Type B pancreatic cell (in vitro differentiated cells): ENCODE data around the gene GALNT13. TPM values are rescaled to one million over a fixed set of nuclear protein-coding genes. Genes with fewer than 3 reads are reported as not detected.

Experiments used
- DNase-seq: peaks from one replicate; pipeline ENCODE4 v3.0.0; 2021; ENCODE audit warnings: mixed read lengths; ENCODE audit not compliant: unreplicated experiment; ENCODE audit errors: extremely low spot score
- H3K27ac Mint-ChIP-seq: 2 replicates; pipeline ENCODE4 v1.8.0; 2021; ENCODE audit warnings: mild to moderate bottlenecking, mixed read lengths
- H3K27me3 Mint-ChIP-seq: 2 replicates; pipeline ENCODE4 v1.8.0; 2021; ENCODE audit warnings: mixed read lengths
- H3K36me3 Mint-ChIP-seq: 2 replicates; pipeline ENCODE4 v1.8.0; 2021; ENCODE audit warnings: mixed read lengths
- H3K4me1 Mint-ChIP-seq: one replicate; pipeline ENCODE4 v1.8.0; 2021; ENCODE audit warnings: mixed read lengths; ENCODE audit not compliant: unreplicated experiment
- H3K4me3 Mint-ChIP-seq: 2 replicates; pipeline ENCODE4 v1.8.0; 2021; ENCODE audit warnings: mild to moderate bottlenecking, mixed read lengths
- H3K9me3 Mint-ChIP-seq: 2 replicates; pipeline ENCODE4 v1.8.0; 2021; ENCODE audit warnings: mixed read lengths
- CTCF ChIP-seq: fragments of 200-600 bp; sonication (generic); conservative IDR thresholded peaks from 2 replicates; pipeline ENCODE4 v1.5.0; 2021; ENCODE audit warnings: antibody characterized with exemption, mild to moderate bottlenecking
- total RNA-seq: library from RNA; stranded (reverse); gene quantifications from 2 replicates; pipeline ENCODE4 v1.2.1, GENCODE V29; 2021; ENCODE audit warnings: low replicate concordance

Gene GALNT13
- total RNA-seq, 1 donor from 2014 or later, result 5.9 TPM

GRCh38 chr2:154425994-154426393 lies 554.3 kb downstream of the GALNT13 start:
- peaks cover 5% of the 10 kb centered on the region for H3K9me3 Mint-ChIP-seq
- no peaks in the 10 kb centered on the region for H3K4me1 Mint-ChIP-seq
- H3K36me3 Mint-ChIP-seq, result no peaks in the 10 kb centered on the region
- H3K27me3 Mint-ChIP-seq, result no peaks in the 10 kb centered on the region
- TF ChIP-seq CTCF, result no peak
- no peak overlapping the region for H3K4me3 Mint-ChIP-seq
- H3K27ac Mint-ChIP-seq, result no peak overlapping the region
- DNase-seq, result no peak

DNA sequence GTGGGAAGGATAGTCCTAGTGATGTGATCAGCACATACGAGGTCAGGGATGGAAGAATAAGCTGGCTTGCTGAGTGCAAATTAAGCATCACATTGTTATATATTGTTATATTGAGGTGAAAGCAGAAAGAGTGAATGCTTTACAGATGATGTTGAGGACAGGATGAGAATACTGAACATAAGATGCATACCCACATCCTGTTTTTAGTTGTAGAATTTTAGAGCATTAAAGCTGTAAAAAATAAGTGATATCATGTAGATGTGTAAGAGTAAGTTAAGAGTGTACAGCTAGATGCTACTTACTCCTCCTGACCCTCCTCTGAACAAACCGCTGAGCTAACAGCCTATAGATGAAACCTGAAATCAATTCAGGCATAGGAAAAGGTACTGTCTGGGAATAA lies 555.7 kb downstream of the GALNT13 start:
- H3K36me3 Mint-ChIP-seq, result no peaks in the 10 kb centered on the region
- no peak for DNase-seq
- TF ChIP-seq CTCF, result no peak
- peaks cover 5% of the 10 kb centered on the region for H3K9me3 Mint-ChIP-seq
- H3K4me1 Mint-ChIP-seq, result no peaks in the 10 kb centered on the region
- H3K27me3 Mint-ChIP-seq, result no peaks in the 10 kb centered on the region
- H3K4me3 Mint-ChIP-seq, result no peak overlapping the region
- no peak overlapping the region for H3K27ac Mint-ChIP-seq

DNA sequence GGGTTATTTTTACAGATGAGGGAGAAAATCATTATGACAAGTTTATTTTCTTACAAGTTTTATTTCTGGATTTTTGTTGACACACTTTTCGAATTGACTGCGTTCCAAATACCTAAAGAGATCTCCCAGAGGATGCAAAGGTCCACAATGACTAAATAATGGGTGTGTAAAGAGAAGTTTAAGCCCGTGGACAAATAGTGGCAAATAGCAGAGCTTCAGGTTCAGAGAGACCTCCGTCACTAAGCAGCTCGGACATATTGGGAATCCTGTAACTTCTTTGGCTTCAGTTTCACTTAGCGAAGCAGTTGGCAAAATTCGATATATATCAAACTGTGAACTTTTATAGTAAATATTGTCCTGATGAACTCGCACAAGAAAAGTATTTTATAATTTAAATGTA lies 556.3 kb downstream of the GALNT13 start:
- TF ChIP-seq CTCF, result no peak

DNA sequence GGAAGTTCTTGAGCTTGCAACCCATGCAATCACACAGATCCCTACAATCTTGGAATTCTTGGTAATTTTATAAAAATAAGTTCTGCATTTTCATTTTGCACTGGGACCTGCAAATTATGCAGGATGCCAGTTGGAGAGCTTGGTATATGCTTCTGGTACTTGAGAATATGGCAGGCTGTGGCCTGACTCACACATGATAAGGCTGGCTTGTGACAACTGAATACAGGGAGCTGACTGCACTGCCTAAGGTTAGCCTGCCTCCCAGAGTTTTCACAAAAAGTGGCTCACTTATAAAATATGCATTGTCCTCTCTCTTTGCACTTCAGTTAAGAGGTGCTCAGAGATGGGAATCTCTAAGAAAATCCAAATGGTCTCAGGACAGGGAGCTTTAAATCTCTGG lies 561.3 kb downstream of the GALNT13 start:
- no peak overlapping the region for H3K4me3 Mint-ChIP-seq
- H3K9me3 Mint-ChIP-seq, result peaks cover 5% of the 10 kb centered on the region
- H3K4me1 Mint-ChIP-seq, result no peaks in the 10 kb centered on the region
- no peak for DNase-seq
- no peaks in the 10 kb centered on the region for H3K27me3 Mint-ChIP-seq
- no peaks in the 10 kb centered on the region for H3K36me3 Mint-ChIP-seq
- no peak overlapping the region for H3K27ac Mint-ChIP-seq
- no peak for TF ChIP-seq CTCF

More for the DNA sequence above, 556.3 kb downstream of the GALNT13 start:
- Mint-ChIP-seq H3K9me3 (peaks cover 5% of the 10 kb centered on the region), H3K36me3 (no peaks in the 10 kb centered on the region), H3K4me3 (no peak overlapping the region), H3K27ac (no peak overlapping the region), H3K4me1 (no peaks in the 10 kb centered on the region), H3K27me3 (no peaks in the 10 kb centered on the region)
- DNase-seq, result no peak

DNA sequence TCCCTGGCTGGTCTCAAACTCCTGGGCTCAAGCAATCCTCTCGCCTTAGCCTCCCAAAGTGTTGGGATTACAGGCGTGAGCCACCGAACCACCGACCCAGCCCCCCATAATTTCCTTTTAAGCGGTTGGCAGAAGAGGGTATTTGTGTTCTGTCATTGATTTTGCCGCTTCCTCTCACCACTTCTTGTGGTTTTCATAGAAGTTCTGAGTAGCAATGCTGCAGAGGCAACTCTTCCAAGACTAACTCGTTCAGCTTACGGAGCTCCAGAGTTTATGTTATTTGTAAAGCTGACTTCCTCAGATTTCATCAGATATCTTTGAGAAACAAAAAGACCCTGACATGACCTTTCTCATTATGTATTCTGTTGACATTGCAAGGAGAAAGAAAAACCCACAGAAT lies 565.4 kb downstream of the GALNT13 start:
- H3K27ac Mint-ChIP-seq, result no peak overlapping the region
- no peak for TF ChIP-seq CTCF
- no peaks in the 10 kb centered on the region for H3K4me1 Mint-ChIP-seq
- H3K9me3 Mint-ChIP-seq, result no peaks in the 10 kb centered on the region
- H3K4me3 Mint-ChIP-seq, result no peak overlapping the region
- H3K27me3 Mint-ChIP-seq, result no peaks in the 10 kb centered on the region
- no peak for DNase-seq
- no peaks in the 10 kb centered on the region for H3K36me3 Mint-ChIP-seq

DNA sequence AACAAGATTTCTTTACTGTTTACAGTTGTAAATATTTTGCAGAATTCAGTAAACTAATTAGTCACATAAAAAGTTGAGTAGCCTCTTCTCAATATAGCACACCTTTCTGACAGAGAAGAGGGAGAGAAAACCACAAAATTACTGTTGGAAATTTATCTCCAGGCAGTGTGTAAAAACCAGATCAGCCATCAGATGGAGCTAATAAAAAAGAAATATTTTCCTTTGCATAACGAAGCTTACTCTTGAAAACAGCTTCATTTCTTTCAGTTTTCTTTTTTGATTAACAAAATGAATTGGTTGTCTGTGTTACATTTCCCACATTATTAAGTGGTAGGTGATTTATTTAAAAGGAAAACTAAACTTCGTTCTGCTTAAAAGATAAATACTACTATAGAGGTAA lies 567.4 kb downstream of the GALNT13 start:
- DNase-seq, result no peak
- Mint-ChIP-seq H3K27me3 (no peaks in the 10 kb centered on the region), H3K4me1 (no peaks in the 10 kb centered on the region), H3K9me3 (no peaks in the 10 kb centered on the region), H3K27ac (no peak overlapping the region), H3K4me3 (no peak overlapping the region), H3K36me3 (no peaks in the 10 kb centered on the region)
- TF ChIP-seq CTCF, result peak; percentile 29
